ENCODE results near the gene SLC9A4.

SLC9A4 gene

GRCh38 chr2:102485147-102485785 is 12.2 kb downstream of the SLC9A4 start:
- H3K4me3 ChIP-seq (ENCODE audit: low read length), result no peak overlapping the region
- no peaks in the 10 kb centered on the region for H3K27me3 ChIP-seq (ENCODE audit: control insufficient read depth, insufficient read depth, low read length)
- H3K36me3 ChIP-seq (ENCODE audit: control insufficient read depth, low read depth, low read length), result no peaks in the 10 kb centered on the region
- H3K4me1 ChIP-seq (ENCODE audit: control insufficient read depth, low read depth, low read length), result peaks cover 8% of the 10 kb centered on the region
- no peak overlapping the region for H3K27ac ChIP-seq (ENCODE audit: low read length)
- no peaks in the 10 kb centered on the region for H3K9me3 ChIP-seq (ENCODE audit: control insufficient read depth, low read depth, low read length)
- no peak overlapping the region for H3K9ac ChIP-seq (ENCODE audit: low read length)

DNA sequence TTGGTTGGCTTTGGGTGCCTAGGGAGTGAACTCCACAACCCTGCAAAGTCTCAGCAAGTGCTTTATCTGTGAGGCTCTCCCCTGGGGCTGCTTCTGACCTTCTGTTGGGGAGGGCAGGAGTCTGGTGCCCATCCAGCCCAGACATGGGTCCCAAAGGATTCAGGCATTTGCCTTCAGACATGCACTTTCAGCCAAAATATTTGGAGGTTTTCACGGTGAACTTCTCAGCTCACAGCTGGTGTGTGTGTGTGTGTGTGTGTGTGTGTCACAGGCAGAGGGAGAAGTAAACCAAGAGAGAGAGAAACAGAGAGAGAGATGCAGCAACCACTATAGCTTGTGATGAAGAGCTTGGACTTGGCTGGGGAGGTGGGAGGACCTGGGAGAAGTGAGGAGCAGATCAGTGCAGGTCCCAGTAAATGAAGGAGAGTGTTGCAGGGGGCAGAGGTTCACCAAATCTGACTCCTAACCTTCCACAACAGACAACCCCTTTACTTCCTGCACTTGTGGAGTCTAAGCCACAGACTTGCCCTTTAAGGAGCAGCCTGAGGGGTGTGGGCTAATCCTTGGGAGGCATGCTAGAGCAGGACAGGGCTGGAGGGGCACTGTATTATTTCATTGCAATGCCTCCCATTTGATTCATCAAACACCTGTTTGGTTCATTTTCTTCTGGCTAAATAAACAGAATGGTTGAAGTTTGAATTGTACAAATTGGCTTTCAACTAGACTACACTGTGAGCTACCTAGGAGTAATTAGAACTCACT is 14.1 kb downstream of the SLC9A4 start:
- H3K27me3 ChIP-seq (ENCODE audit: control insufficient read depth, insufficient read depth, low read length), result no peaks in the 10 kb centered on the region
- no peak overlapping the region for H3K9ac ChIP-seq (ENCODE audit: low read length)
- H3K9me3 ChIP-seq (ENCODE audit: control insufficient read depth, low read depth, low read length), result no peaks in the 10 kb centered on the region
- peaks cover 8% of the 10 kb centered on the region for H3K4me1 ChIP-seq (ENCODE audit: control insufficient read depth, low read depth, low read length)
- no peaks in the 10 kb centered on the region for H3K36me3 ChIP-seq (ENCODE audit: control insufficient read depth, low read depth, low read length)
- no peak overlapping the region for H3K4me3 ChIP-seq (ENCODE audit: low read length)
- no peak overlapping the region for H3K27ac ChIP-seq (ENCODE audit: low read length)

- no peak overlapping the region for H3K9ac ChIP-seq (ENCODE audit: low read length)
- H3K27ac ChIP-seq (ENCODE audit: low read length), result no peak overlapping the region
- H3K4me1 ChIP-seq (ENCODE audit: control insufficient read depth, low read depth, low read length), result peaks cover 8% of the 10 kb centered on the region
- H3K36me3 ChIP-seq (ENCODE audit: control insufficient read depth, low read depth, low read length), result no peaks in the 10 kb centered on the region
- no peaks in the 10 kb centered on the region for H3K9me3 ChIP-seq (ENCODE audit: control insufficient read depth, low read depth, low read length)
- no peaks in the 10 kb centered on the region for H3K27me3 ChIP-seq (ENCODE audit: control insufficient read depth, insufficient read depth, low read length)
- no peak overlapping the region for H3K4me3 ChIP-seq (ENCODE audit: low read length)
These were observed 14.9 kb downstream of the SLC9A4 start for GRCh38 chr2:102487761-102488462.

DNA sequence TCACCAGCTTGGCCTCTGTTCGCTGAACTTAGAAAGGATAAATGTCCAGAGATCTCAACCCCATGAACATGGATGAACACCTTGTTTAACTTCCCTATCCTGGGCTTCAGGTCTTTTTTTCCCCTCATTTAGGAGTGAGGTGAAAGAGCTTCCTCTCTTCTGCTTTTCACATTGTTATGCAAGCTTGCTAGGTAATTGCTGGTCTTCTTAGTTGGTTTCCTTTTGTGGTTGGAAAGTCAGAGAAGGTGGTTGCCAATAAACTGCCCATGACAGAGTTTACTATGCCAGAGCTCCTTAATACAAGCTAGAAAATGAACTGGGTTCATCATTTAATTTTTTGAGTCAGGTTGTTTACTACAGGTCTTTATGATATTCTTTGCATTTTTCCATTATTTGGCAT is 16.6 kb downstream of the SLC9A4 start:
- H3K9me3 ChIP-seq (ENCODE audit: control insufficient read depth, low read depth, low read length), result no peaks in the 10 kb centered on the region
- H3K4me3 ChIP-seq (ENCODE audit: low read length), result no peak overlapping the region
- no peak overlapping the region for H3K27ac ChIP-seq (ENCODE audit: low read length)
- no peaks in the 10 kb centered on the region for H3K27me3 ChIP-seq (ENCODE audit: control insufficient read depth, insufficient read depth, low read length)
- no peak overlapping the region for H3K9ac ChIP-seq (ENCODE audit: low read length)
- H3K36me3 ChIP-seq (ENCODE audit: control insufficient read depth, low read depth, low read length), result no peaks in the 10 kb centered on the region
- peaks cover 8% of the 10 kb centered on the region for H3K4me1 ChIP-seq (ENCODE audit: control insufficient read depth, low read depth, low read length)

GRCh38 chr2:102492006-102492405 is 19.0 kb downstream of the SLC9A4 start:
- Histone ChIP-seq H3K4me1 (ENCODE audit: control insufficient read depth, low read depth, low read length) (peaks cover 8% of the 10 kb centered on the region), H3K9me3 (ENCODE audit: control insufficient read depth, low read depth, low read length) (no peaks in the 10 kb centered on the region), H3K36me3 (ENCODE audit: control insufficient read depth, low read depth, low read length) (no peaks in the 10 kb centered on the region), H3K27me3 (ENCODE audit: control insufficient read depth, insufficient read depth, low read length) (no peaks in the 10 kb centered on the region), H3K9ac (ENCODE audit: low read length) (no peak overlapping the region), H3K27ac (ENCODE audit: low read length) (no peak overlapping the region), H3K4me3 (ENCODE audit: low read length) (no peak overlapping the region)

GRCh38 chr2:102494570-102494969 is 21.5 kb downstream of the SLC9A4 start:
- Histone ChIP-seq H3K27ac (ENCODE audit: low read length) (no peak overlapping the region), H3K36me3 (ENCODE audit: control insufficient read depth, low read depth, low read length) (no peaks in the 10 kb centered on the region), H3K9me3 (ENCODE audit: control insufficient read depth, low read depth, low read length) (no peaks in the 10 kb centered on the region), H3K4me1 (ENCODE audit: control insufficient read depth, low read depth, low read length) (peaks cover 6% of the 10 kb centered on the region), H3K4me3 (ENCODE audit: low read length) (no peak overlapping the region), H3K27me3 (ENCODE audit: control insufficient read depth, insufficient read depth, low read length) (no peaks in the 10 kb centered on the region), H3K9ac (ENCODE audit: low read length) (no peak overlapping the region)

DNA sequence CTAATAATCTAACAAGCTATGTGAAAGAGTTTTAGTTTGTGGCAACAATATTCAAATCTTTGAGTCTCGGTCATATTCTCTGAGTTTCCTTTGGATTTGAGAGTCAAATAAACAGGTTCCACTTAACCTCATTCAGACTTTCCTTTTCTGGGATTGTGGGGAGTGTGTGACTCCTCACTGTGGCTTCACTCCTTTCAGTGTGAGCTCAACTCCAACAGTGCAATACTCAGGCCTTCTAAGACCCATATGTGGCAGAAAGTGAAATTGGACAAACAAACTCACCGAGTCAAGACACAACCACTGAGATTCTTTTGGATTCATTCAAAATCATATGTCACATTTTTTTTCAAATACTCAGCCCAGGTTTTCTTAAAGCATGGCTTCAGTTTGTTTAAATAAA is 25.4 kb downstream of the SLC9A4 start:
- Histone ChIP-seq H3K9ac (ENCODE audit: low read length) (no peak overlapping the region), H3K27me3 (ENCODE audit: control insufficient read depth, insufficient read depth, low read length) (no peaks in the 10 kb centered on the region), H3K36me3 (ENCODE audit: control insufficient read depth, low read depth, low read length) (no peaks in the 10 kb centered on the region), H3K9me3 (ENCODE audit: control insufficient read depth, low read depth, low read length) (no peaks in the 10 kb centered on the region), H3K4me3 (ENCODE audit: low read length) (no peak overlapping the region), H3K4me1 (ENCODE audit: control insufficient read depth, low read depth, low read length) (no peaks in the 10 kb centered on the region), H3K27ac (ENCODE audit: low read length) (no peak overlapping the region)

GRCh38 chr2:102499558-102499957 is 26.5 kb downstream of the SLC9A4 start:
- Histone ChIP-seq H3K27ac (ENCODE audit: low read length) (no peak overlapping the region), H3K4me3 (ENCODE audit: low read length) (no peak overlapping the region), H3K4me1 (ENCODE audit: control insufficient read depth, low read depth, low read length) (no peaks in the 10 kb centered on the region), H3K9me3 (ENCODE audit: control insufficient read depth, low read depth, low read length) (no peaks in the 10 kb centered on the region), H3K9ac (ENCODE audit: low read length) (no peak overlapping the region), H3K36me3 (ENCODE audit: control insufficient read depth, low read depth, low read length) (no peaks in the 10 kb centered on the region), H3K27me3 (ENCODE audit: control insufficient read depth, insufficient read depth, low read length) (no peaks in the 10 kb centered on the region)

- H3K27me3 ChIP-seq (ENCODE audit: control insufficient read depth, insufficient read depth, low read length), result no peaks in the 10 kb centered on the region
- no peaks in the 10 kb centered on the region for H3K4me1 ChIP-seq (ENCODE audit: control insufficient read depth, low read depth, low read length)
- no peak overlapping the region for H3K27ac ChIP-seq (ENCODE audit: low read length)
- H3K36me3 ChIP-seq (ENCODE audit: control insufficient read depth, low read depth, low read length), result no peaks in the 10 kb centered on the region
- H3K9me3 ChIP-seq (ENCODE audit: control insufficient read depth, low read depth, low read length), result no peaks in the 10 kb centered on the region
- H3K9ac ChIP-seq (ENCODE audit: low read length), result no peak overlapping the region
- no peak overlapping the region for H3K4me3 ChIP-seq (ENCODE audit: low read length)
These were observed 29.6 kb downstream of the SLC9A4 start for GRCh38 chr2:102502576-102502975.

- H3K4me1 ChIP-seq (ENCODE audit: control insufficient read depth, low read depth, low read length), result no peaks in the 10 kb centered on the region
- no peak overlapping the region for H3K9ac ChIP-seq (ENCODE audit: low read length)
- no peak overlapping the region for H3K27ac ChIP-seq (ENCODE audit: low read length)
- no peaks in the 10 kb centered on the region for H3K27me3 ChIP-seq (ENCODE audit: control insufficient read depth, insufficient read depth, low read length)
- no peaks in the 10 kb centered on the region for H3K9me3 ChIP-seq (ENCODE audit: control insufficient read depth, low read depth, low read length)
- H3K36me3 ChIP-seq (ENCODE audit: control insufficient read depth, low read depth, low read length), result no peaks in the 10 kb centered on the region
- no peak overlapping the region for H3K4me3 ChIP-seq (ENCODE audit: low read length)
These were observed 31.8 kb downstream of the SLC9A4 start for GRCh38 chr2:102504833-102505232.

GRCh38 chr2:102505290-102505689 is 32.3 kb downstream of the SLC9A4 start:
- Histone ChIP-seq H3K4me1 (ENCODE audit: control insufficient read depth, low read depth, low read length) (no peaks in the 10 kb centered on the region), H3K36me3 (ENCODE audit: control insufficient read depth, low read depth, low read length) (no peaks in the 10 kb centered on the region), H3K9ac (ENCODE audit: low read length) (no peak overlapping the region), H3K27ac (ENCODE audit: low read length) (no peak overlapping the region), H3K27me3 (ENCODE audit: control insufficient read depth, insufficient read depth, low read length) (no peaks in the 10 kb centered on the region), H3K4me3 (ENCODE audit: low read length) (no peak overlapping the region), H3K9me3 (ENCODE audit: control insufficient read depth, low read depth, low read length) (no peaks in the 10 kb centered on the region)
